Right hindlimb (tissue), 1 donor: Measurements from ENCODE around the gene ZNFX1.
A peak's percentile ranks its signal among the peaks of the same experiment; 100 is the strongest.
"Not testable (repeated sequence)": the region's sequence is repeated elsewhere in the genome, so short reads cannot be mapped to it uniquely, and the experiment has no call there.

ENCODE experiments used
- DNase-seq: peaks from one replicate; pipeline ENCODE4 v3.0.0-alpha.2; 2018

Gene ZNFX1

DNA sequence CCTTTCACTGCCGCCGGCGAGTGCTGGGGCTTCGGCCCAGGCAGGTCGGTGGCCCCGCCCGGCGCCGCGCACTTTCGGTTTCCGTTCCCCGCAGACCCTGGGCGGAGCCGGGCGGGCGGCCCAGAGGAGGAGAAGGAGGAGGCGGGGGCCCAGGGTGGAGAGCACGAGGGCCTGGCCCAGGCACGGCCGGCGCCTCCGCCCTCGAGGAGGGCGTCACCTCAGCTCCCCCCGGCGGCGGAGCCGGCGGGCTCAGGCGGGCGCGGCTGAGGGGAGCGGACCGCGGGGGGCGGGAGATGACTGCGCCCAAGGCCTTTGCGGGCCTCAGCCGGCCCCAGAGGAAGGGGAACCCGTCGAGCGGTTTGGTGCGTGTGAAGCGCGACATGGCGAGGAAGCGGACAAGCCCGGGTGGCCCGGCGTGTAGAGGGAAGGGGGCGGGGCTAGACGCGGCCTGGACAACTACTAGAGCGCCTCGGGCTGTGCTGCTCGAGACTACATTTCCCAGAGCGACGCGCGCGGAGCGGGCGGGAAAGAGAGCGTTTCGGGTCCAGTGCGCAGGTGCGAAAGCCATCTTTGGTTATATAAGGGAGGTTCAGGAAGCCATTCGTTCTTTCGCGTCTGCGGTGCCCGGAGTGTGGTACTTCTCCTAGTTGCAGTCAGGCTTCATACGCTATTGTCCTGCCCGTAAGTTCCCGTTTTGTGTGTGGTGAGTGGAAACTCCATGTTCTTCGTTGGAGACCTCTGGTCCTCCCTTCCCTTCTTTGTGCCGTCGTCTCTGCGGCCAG, at the start of gene ZNFX1:
Gene ZNFX1 (minus strand): TSS at position 22 of the 782 bp plus-strand sequence. CDS start 2,218 bp downstream, outside the sequence.
- DNase-seq: peak; percentile 99

GRCh38 chr20:49326026-49326425, 48.2 kb upstream of the ZNFX1 start:
- DNase-seq: no peak

DNA sequence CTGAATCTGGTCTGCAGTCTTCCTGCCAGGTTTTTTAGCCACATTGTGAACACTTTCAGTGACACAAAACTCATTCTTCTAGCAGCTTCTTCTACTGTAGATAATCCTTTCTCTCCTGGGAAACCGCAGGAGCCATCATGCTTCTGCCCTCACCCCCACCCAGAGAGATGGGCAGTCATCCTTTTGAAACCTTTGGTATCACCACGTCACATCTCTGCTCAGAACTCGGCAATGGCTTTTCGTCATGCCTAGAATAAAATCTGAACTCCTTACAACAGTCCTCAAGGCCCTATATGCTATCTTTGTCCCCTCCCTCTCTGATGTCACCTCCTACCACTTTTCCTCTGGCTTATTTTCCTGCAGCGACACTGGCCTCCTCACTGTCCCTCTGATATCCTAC, 46.4 kb upstream of the ZNFX1 start:
- no peak for DNase-seq

GRCh38 chr20:49323622-49324238, 45.9 kb upstream of the ZNFX1 start:
- DNase-seq: peak; percentile 50

DNA sequence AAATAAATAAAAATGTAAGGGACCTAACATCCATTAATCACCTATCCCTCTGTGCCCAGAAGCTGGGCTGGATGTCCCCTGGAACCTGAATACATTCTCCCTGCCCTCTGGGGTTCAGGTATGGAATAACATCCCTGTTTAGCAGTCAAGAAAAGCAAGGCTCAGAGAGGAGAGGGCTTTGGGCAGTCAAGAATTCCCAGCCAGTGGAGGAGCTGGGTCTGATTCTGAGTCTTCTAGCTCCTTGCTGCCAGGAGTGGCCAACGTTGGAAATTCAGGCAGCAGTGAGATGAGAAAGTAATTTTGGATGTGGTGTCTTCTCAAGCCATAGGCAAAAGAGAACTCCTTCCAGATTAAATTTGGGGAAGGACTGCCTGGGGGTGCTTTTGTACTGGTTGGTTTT, 42.6 kb upstream of the ZNFX1 start:
- peak; percentile 28 for DNase-seq

DNA sequence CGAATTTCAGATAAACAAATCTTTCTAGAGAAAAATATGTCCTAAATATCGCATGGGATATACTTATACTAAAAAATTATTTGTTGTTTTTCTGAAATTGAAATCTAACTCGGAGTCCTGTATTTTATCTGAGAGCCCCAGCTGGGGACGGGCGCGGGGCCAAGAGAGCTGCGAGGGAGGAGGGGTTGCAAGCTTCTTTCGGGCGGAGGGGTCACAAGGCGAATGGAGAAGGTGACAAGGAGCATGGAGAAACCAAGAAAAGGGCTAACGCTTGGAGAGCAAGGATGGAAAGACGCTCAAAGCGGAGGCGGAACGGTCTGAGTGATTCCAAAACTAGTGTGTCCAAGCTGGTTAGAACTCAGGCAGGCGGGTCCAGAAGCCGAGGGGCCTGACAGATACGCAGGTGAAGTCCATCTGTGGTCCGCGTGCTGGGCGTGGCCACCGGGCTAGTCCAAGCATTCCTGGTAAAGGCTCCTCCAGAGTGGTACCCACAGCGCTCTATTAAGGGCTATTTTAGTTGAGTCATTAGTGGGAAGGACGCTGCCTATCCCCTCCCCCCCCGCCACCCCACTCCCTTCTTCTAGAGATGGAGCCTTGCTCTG, 41.5 kb upstream of the ZNFX1 start:
- DNase-seq: no peak

DNA sequence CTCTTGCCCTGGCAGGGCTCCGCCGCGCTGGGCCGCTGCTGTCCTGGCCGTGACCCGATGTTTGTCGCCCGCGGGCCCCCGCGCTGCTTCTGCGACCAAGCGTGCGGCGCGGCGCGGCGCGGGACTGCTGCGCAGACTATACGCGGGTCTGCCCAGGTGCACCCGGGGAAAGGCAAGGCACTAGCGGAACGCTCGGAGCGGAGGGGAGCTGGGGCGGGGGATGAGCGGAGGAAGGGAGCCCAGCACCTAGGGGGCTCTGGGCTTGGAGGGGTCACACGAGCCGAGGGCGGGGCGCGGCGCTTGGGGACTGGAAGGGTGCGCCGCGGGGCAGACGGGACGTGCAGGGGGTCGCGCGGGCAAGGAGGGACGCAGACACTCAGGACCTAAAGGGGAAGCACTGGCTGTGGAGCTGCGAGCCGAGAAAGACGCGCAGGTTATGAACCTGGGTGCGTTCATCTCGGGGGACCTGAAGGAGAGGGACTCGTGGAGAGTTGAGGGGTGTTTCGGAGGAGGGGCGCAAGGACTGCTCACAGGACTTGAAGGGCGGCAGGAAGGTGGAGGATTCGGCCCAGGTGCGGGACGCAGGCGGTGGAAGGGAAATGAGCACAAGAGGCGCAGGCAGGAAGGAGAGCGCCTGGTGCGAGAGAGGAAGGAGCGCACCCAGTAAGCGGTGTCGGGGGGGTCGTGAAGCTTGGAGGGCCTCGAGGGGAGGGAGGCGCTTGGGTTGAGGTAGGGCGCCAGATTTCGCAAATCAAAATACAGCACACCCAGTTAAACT, 40.8 kb upstream of the ZNFX1 start:
- no peak for DNase-seq

DNA sequence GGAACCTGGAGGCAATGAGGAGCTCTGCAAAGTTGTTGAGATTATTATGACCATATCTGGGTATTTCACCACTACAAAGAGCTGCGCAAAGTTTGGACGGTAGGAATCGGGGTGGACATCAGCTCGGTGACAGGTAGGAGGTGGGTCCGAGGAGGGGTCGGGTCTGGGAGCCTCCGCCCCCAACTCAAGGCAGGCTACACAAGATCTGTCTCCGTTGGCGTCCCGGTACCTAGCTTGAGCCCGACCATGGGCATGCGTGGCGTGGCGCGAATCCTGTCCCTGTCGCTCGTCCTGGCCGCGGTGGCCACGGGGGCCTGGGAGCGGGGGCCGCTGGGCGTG, 40.2 kb upstream of the ZNFX1 start:
- no peak for DNase-seq

- DNase-seq: no peak
These were observed 38.8 kb upstream of the ZNFX1 start for GRCh38 chr20:49316704-49317103.

DNA sequence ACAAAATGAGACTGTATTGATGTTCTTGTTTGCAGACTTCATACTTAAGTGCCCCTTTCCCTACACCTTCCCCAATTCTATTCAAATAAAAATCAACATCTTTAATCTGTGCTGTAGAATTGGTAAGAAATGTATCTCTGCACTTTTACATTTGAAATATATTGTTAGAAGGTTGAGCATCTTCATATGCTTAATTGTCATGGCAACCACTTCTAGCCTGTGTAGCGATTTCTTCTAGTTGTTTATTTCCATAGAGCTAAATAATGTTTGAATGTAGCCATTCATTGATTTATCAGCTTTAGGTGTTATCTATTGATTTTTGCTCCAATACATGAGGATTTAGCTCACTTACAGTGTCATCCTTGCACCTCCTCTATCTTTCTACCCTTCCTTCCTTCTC, 37.7 kb upstream of the ZNFX1 start:
- DNase-seq: no peak

- not testable (repeated sequence) for DNase-seq
These were observed 36.2 kb upstream of the ZNFX1 start for GRCh38 chr20:49314052-49314451.

DNA sequence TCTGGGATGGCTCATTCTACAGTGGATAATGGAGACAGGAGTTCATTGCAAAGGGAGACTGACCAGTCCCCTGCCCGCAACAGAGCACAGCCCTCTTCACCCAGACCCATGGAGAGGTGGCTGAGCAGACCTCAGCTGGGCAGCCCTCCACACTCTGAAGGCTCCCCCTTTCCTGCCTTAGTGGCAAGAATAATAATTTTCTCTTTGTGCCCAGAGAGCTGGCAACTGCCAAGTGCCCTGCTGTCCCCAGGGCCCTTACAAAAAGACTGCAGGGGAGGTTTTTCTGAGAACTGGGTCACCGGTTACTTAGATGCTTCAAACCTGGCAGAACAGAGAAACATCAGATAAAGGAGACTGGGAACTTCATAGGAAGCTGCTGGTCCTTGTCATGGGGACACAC, 35.4 kb upstream of the ZNFX1 start:
- no peak for DNase-seq

DNA sequence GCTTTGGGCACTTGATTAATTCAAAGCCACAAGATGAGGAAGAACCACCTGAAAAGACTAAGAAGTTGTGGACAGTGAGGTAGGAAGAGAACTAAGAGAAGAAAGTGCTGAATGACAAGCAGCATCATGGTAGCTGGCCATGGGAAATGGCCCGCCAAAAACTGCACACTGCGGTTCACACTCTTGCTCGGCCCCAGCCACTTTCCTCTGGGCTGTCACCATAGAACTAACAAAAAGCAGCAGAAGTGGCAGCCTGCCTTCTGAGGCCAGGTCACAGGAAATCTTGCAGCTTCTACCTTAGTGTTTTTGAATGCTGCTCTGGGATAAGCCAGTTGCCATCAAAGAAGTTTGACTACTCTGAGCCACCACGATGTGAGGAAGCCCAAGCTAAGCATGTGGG, 34.8 kb upstream of the ZNFX1 start:
- no peak for DNase-seq

GRCh38 chr20:49310705-49311104, 32.8 kb upstream of the ZNFX1 start:
- no peak for DNase-seq

- no peak for DNase-seq
These were observed 31.0 kb upstream of the ZNFX1 start for GRCh38 chr20:49308875-49309274.

DNA sequence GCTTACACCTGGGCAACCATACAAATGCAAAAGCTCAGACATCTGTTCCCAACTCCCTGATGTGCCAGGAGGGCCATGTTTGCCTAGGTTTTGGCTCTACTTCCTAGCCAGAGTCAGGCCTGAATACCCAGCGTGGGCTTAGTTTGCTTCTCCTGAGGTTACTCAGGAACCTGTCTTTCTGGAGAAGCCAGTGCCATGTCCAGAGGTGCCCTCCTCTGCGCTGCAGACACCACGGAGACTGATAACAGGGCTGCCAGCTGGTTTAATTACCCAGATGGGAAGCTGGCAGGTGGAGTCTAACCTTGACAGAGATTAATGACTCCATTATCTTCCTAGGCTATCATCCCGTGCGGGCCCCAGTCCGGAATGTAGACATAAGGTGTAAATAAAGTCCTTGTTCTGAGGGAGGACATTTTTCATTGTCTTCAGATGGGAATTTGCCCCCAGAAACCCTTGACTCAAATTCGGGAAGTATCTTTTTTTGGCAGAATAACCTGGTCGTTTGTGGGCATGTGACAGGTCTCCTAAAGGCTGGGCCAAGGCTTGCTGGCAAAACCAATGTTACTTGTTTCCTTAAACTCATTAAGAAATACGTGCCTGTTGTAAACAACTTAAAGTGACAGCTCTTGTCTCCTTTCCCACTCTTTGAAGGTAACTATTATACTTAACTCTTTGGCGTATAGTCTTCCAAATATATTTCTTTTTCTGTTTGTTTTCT, 29.2 kb upstream of the ZNFX1 start:
- no peak for DNase-seq

DNA sequence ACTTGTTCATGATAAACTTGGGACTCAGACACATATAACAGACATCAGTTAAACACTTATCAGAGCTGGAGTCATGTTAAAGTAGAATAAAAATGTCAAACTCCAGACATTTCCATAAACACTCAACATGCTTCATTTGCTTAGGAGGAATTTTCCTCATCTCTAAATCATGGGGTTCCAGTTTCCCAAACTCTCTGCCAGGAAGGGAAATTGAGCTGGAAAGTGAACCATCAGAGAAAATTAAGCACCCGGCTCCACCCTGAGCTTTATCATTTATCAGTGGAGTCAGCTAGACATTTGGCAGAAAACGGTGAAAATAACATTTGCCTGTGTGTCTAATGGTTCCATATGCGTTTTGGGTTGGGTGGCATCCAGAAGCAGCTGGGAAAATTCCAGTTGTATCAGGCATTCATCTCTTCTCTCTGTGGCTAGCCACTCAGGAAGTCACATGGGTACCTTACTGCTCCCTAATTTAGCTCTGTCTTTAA, 25.3 kb upstream of the ZNFX1 start:
- DNase-seq: peak; percentile 77

DNA sequence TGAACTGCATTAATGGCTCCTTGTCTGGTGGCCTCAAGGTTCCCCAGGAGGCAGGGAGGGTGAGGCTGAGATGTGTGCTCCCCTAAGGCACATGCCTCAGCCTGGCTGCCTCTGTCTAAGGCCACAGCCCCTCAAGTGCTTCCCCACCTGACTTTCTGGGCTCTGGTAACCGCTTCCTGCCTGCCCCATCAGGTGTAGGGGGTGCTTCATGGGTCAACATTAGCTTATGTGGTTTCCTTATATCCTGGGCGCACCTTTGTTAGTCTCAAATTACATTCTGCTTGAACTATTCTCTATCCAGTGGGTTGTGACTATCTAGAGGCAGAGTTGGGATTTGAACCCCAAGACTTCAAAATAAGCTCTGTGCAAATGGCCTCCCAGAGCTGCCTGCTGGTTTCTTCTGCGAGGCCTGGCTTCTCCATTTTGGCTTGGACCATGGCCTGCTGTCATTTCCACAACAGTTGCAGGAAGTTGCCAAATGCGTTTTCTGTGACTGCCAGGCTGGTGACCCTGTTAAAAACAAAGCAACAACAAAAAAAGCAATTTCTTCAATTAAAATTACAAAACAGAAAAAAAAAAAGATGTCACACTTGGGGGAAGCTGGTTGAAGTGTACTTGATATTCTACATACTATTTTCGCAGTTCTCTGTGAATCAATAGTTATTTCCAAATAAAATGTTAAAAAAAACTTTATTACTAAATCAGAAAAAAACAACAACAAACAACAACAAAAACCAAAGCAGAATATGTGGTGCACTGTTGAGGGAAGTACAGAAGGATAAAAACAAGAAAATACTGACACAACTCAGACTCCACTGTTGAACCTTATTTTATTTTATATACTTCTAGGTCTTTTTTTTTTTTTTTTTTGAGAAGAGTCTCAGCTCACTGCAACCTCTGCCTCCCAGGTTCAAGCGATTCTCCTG, 20.0 kb upstream of the ZNFX1 start:
- DNase-seq: no peak

DNA sequence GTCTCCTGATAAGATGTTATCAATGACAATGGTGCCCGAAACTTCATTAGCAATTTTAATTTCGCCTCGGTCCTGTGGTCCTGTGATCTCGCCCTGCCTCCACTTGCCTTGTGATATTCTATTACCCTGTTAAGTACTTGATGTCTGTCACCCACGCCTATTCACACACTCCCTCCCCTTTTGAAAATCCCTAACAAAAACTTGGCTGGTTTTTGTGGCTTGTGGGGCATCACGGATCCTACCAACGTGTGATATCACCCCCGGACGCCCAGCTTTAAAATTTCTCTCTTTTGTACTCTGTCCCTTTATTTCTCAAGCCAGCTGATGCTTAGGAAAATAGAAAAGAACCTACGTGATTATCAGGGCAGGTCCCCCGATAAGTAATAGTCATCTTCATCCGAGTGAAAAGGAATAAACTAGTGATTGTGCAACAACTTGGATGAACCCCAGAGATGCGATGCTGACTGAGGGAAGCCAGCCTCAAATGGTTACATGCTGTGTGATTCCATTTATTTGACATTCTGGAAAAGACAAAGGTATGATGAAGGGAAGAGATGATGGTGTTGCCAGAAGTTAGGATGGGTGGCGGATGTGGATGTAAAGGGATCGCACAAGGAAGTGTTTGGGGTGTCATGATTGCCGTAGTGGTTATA, 16.3 kb upstream of the ZNFX1 start:
- not testable (repeated sequence) for DNase-seq

DNA sequence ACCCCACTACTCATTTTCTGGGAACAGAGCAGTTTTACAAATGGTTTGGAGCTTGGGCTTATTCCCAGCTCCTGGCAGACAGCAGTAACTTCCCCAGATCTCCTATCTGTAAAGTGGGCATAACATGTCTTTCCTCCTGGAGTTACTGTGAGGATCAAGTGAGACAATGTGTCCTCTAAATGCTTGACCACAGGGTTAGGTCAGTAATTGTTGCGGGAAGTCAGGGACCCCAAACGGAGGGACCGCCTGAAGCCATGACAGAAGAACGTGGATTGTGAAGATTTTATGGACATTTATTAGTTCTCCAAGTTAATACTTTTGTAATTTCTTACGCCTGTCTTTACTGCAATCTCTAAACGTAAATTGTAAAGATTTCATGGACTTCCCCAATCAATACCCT, 15.3 kb upstream of the ZNFX1 start:
- DNase-seq: no peak

GRCh38 chr20:49292010-49292409, 14.2 kb upstream of the ZNFX1 start:
- no peak for DNase-seq
